HEK293 (cell line): ENCODE measurements around the gene MYO18B.

ENCODE experiments used
- CTCF ChIA-PET: fragments of 350-600 bp; formaldehyde crosslinking; extraction: SDS; loops from one replicate; lab custom pipeline; 2021; ENCODE audit warnings: antibody characterized with exemption; lab: Yijun Ruan, JAX
- POLR2A ChIA-PET: fragments of 300-600 bp; formaldehyde crosslinking; extraction: SDS; loops from one replicate; lab custom pipeline; 2020; ENCODE audit warnings: antibody characterized with exemption, inconsistent platforms; lab: Yijun Ruan, JAX
- H3K27ac ChIP-seq: fragments of 200-500 bp; sonication (Bioruptor generic); 2 replicates; pipeline ENCODE4 v1.5.1; 2014; ENCODE audit warnings: low read depth, low read length, control low read depth, inconsistent platforms; ENCODE audit errors: extremely low read depth
- H3K36me3 ChIP-seq, 2 experiments: fragments of 200-500 bp in 1 of 2; sonication (Bioruptor generic) in 1 of 2; 1 replicate in 1 of 2; 2 replicates in 1 of 2; pipeline ENCODE4 v1.5.1; 2014 to 2017; ENCODE audit warnings: inconsistent platforms in 2 of 2, low read length in 2 of 2; ENCODE audit not compliant: control insufficient read depth in 2 of 2, insufficient read depth in 1 of 2
- H3K4me1 ChIP-seq: fragments of 200-500 bp; sonication (Bioruptor generic); 2 replicates; pipeline ENCODE4 v1.5.1; 2014; ENCODE audit warnings: mild to moderate bottlenecking, low read length, inconsistent platforms; ENCODE audit not compliant: control insufficient read depth, insufficient read depth
- H3K4me3 ChIP-seq: 2 replicates; pipeline ENCODE4 v1.5.1; 2011; ENCODE audit warnings: low read depth, mild to moderate bottlenecking, control low read depth, low read length, moderate library complexity
- H3K9me3 ChIP-seq: fragments of 200-500 bp; sonication (Bioruptor generic); 2 replicates; pipeline ENCODE4 v1.5.1; 2014; ENCODE audit warnings: low read depth, low read length, inconsistent platforms; ENCODE audit not compliant: control insufficient read depth, insufficient read depth
- BCL6B ChIP-seq: fragments of 450-650 bp; formaldehyde crosslinking; IDR thresholded peaks from 2 replicates; pipeline ENCODE4 v1.5.1; 2017; ENCODE audit warnings: missing biosample characterization, missing genetic modification characterization
- GLI4 ChIP-seq: fragments of 450-650 bp; formaldehyde crosslinking; IDR thresholded peaks from 2 replicates; pipeline ENCODE4 v1.5.1; 2016; ENCODE audit warnings: missing biosample characterization, missing genetic modification characterization
- MYNN ChIP-seq: fragments of 450-650 bp; formaldehyde crosslinking; IDR thresholded peaks from 2 replicates; pipeline ENCODE4 v1.5.1; 2016; ENCODE audit warnings: missing biosample characterization, missing genetic modification characterization, borderline replicate concordance
- PRDM6 ChIP-seq: fragments of 450-650 bp; formaldehyde crosslinking; IDR thresholded peaks from 2 replicates; pipeline ENCODE4 v1.5.1; 2017; ENCODE audit warnings: missing biosample characterization, missing genetic modification characterization
- SCRT1 ChIP-seq: fragments of 450-650 bp; formaldehyde crosslinking; IDR thresholded peaks from 2 replicates; pipeline ENCODE4 v1.5.1; 2016; ENCODE audit warnings: missing biosample characterization, missing genetic modification characterization, borderline replicate concordance
- SETDB1 ChIP-seq: IDR thresholded peaks from one replicate; pipeline ENCODE4 v1.6.1; 2017; ENCODE audit warnings: mild to moderate bottlenecking, low read length, moderate library complexity, mixed read lengths; ENCODE audit not compliant: insufficient read length
- ZFP37 ChIP-seq: fragments of 450-650 bp; formaldehyde crosslinking; IDR thresholded peaks from 2 replicates; pipeline ENCODE4 v1.5.1; 2016; ENCODE audit warnings: missing biosample characterization, missing genetic modification characterization
- ZNF10 ChIP-seq: fragments of 450-650 bp; formaldehyde crosslinking; IDR thresholded peaks from 2 replicates; pipeline ENCODE4 v1.5.1; 2017; ENCODE audit warnings: missing biosample characterization, missing genetic modification characterization
- ZNF112 ChIP-seq: fragments of 450-650 bp; formaldehyde crosslinking; IDR thresholded peaks from 2 replicates; pipeline ENCODE4 v1.5.0; 2017; ENCODE audit warnings: missing biosample characterization, missing genetic modification characterization
- ZNF133 ChIP-seq: fragments of 450-650 bp; formaldehyde crosslinking; IDR thresholded peaks from 2 replicates; pipeline ENCODE4 v1.5.1; 2016; ENCODE audit warnings: missing biosample characterization, missing genetic modification characterization
- ZNF138 ChIP-seq: fragments of 450-650 bp; formaldehyde crosslinking; IDR thresholded peaks from 2 replicates; pipeline ENCODE4 v1.5.1; 2016; ENCODE audit warnings: missing biosample characterization, missing genetic modification characterization, borderline replicate concordance
- ZNF140 ChIP-seq: fragments of 450-650 bp; formaldehyde crosslinking; IDR thresholded peaks from 2 replicates; pipeline ENCODE4 v1.5.1; 2016; ENCODE audit warnings: missing biosample characterization, missing genetic modification characterization
- ZNF184 ChIP-seq: fragments of 450-650 bp; IDR thresholded peaks from 2 replicates; pipeline ENCODE4 v1.5.1; 2018; ENCODE audit warnings: missing biosample characterization, mild to moderate bottlenecking, missing genetic modification characterization
- ZNF302 ChIP-seq: fragments of 450-650 bp; formaldehyde crosslinking; IDR thresholded peaks from 2 replicates; pipeline ENCODE4 v1.5.1; 2016; ENCODE audit warnings: missing biosample characterization, missing genetic modification characterization, low read depth
- ZNF404 ChIP-seq: fragments of 450-650 bp; formaldehyde crosslinking; IDR thresholded peaks from 2 replicates; pipeline ENCODE4 v1.5.1; 2017; ENCODE audit warnings: missing biosample characterization, missing genetic modification characterization
- ZNF560 ChIP-seq: fragments of 450-650 bp; formaldehyde crosslinking; IDR thresholded peaks from 2 replicates; pipeline ENCODE4 v1.5.1; 2017; ENCODE audit warnings: missing biosample characterization, missing genetic modification characterization, borderline replicate concordance
- ZNF561 ChIP-seq: fragments of 450-650 bp; IDR thresholded peaks from 2 replicates; pipeline ENCODE4 v1.5.1; 2018; ENCODE audit warnings: missing biosample characterization, missing genetic modification characterization, borderline replicate concordance

The MYO18B gene

GRCh38 chr22:25829237-25829636 is 87.2 kb downstream of the MYO18B start (continued):
- no peak for TF ChIP-seq ZNF133 (tag by site-specific recombination)

GRCh38 chr22:25829808-25830777 is 88.1 kb downstream of the MYO18B start:
- TF ChIP-seq SETDB1 (peak; percentile 56), ZNF133 (tag by site-specific recombination) (no peak)
- POLR2A ChIA-PET: no interaction called here

GRCh38 chr22:25833091-25833490 is 91.1 kb downstream of the MYO18B start:
- ChIA-PET CTCF (no interaction called here), POLR2A (no interaction called here)
- H3K4me1 ChIP-seq: no peaks in the 10 kb centered on the region
- H3K36me3 ChIP-seq: no peaks in the 10 kb centered on the region
- H3K27ac ChIP-seq: no peak overlapping the region
- no peaks in the 10 kb centered on the region for H3K9me3 ChIP-seq
- no peak overlapping the region for H3K4me3 ChIP-seq
- TF ChIP-seq ZNF138 (tag by site-specific recombination) (no peak), ZNF561 (tag by site-specific recombination) (no peak), ZNF140 (tag by site-specific recombination) (no peak), ZNF184 (no peak), ZFP37 (tag by site-specific recombination) (no peak), ZNF10 (no peak), BCL6B (tag by site-specific recombination) (no peak), SCRT1 (tag by site-specific recombination) (no peak), GLI4 (no peak), ZNF404 (no peak)
- TF ChIP-seq, all 188 proteins: peak for 0

More at GRCh38 chr22:25829808-25830777, 88.1 kb downstream of the MYO18B start:
- H3K4me3 ChIP-seq: no peak overlapping the region
- no peak overlapping the region for H3K27ac ChIP-seq
- no peaks in the 10 kb centered on the region for H3K4me1 ChIP-seq
- no peaks in the 10 kb centered on the region for H3K9me3 ChIP-seq
- CTCF ChIA-PET: interaction anchor here (0.5 kb wide), 2 partner anchors 44 to 467 kb away, joined by 3 read pairs; no protein-coding TSS in a partner anchor
- H3K36me3 ChIP-seq: no peaks in the 10 kb centered on the region

GRCh38 chr22:25833676-25834075 is 91.7 kb downstream of the MYO18B start:
- no peak overlapping the region for H3K27ac ChIP-seq
- no peak for TF ChIP-seq ZNF302
- no peak for TF ChIP-seq ZNF112 (tag by site-specific recombination)
- TF ChIP-seq ZNF560 (tag by site-specific recombination): no peak
- no peak for TF ChIP-seq MYNN (tag by site-specific recombination)
- TF ChIP-seq PRDM6 (tag by site-specific recombination): no peak
- TF ChIP-seq, all 188 proteins: peak for 0
- POLR2A ChIA-PET: no interaction called here
- CTCF ChIA-PET: no interaction called here
- no peaks in the 10 kb centered on the region for H3K36me3 ChIP-seq
- no peaks in the 10 kb centered on the region for H3K9me3 ChIP-seq
- no peak overlapping the region for H3K4me3 ChIP-seq
- H3K4me1 ChIP-seq: no peaks in the 10 kb centered on the region
